HG02759 (cell line): ENCODE results near the gene NHLH2.

ENCODE experiments used
- ATAC-seq: cut with Tn5 transposase; IDR thresholded peaks from one replicate; pipeline ENCODE4 v1.9.1; 2021; ENCODE audit warnings: mild to moderate bottlenecking, moderate library complexity; ENCODE audit not compliant: unreplicated experiment

NHLH2 gene

GRCh38 chr1:115840605-115841460 lies at the start of gene NHLH2:
Gene NHLH2 (minus strand): TSS chr1:115841126. CDS start chr1:115838372, 2,754 bp downstream.
- ATAC-seq: no peak

- ATAC-seq: no peak
Observed at GRCh38 chr1:115890580-115890979, 49.7 kb upstream of the NHLH2 start.

- ATAC-seq: no peak
Observed at GRCh38 chr1:115888976-115889375, 48.0 kb upstream of the NHLH2 start.

GRCh38 chr1:115882913-115883902 lies 42.3 kb upstream of the NHLH2 start:
- ATAC-seq: no peak

- ATAC-seq: no peak
Observed at GRCh38 chr1:115880981-115881672, 40.2 kb upstream of the NHLH2 start.

- no peak for ATAC-seq
Observed at GRCh38 chr1:115879977-115880376, 39.1 kb upstream of the NHLH2 start.

- no peak for ATAC-seq
Observed at GRCh38 chr1:115877511-115877910, 36.6 kb upstream of the NHLH2 start.

GRCh38 chr1:115874904-115875303 lies 34.0 kb upstream of the NHLH2 start:
- no peak for ATAC-seq

- ATAC-seq: no peak
Observed at GRCh38 chr1:115874497-115874896, 33.6 kb upstream of the NHLH2 start.

- no peak for ATAC-seq
Observed at GRCh38 chr1:115873184-115873583, 32.3 kb upstream of the NHLH2 start.

- no peak for ATAC-seq
Observed at GRCh38 chr1:115869064-115869463, 28.1 kb upstream of the NHLH2 start.

- ATAC-seq: no peak
Observed at GRCh38 chr1:115867216-115867615, 26.3 kb upstream of the NHLH2 start.

GRCh38 chr1:115865704-115866380 lies 24.9 kb upstream of the NHLH2 start:
- no peak for ATAC-seq

GRCh38 chr1:115862403-115862802 lies 21.5 kb upstream of the NHLH2 start:
- ATAC-seq: no peak

- no peak for ATAC-seq
Observed at GRCh38 chr1:115854005-115854404, 13.1 kb upstream of the NHLH2 start.

GRCh38 chr1:115850937-115851336 lies 10.0 kb upstream of the NHLH2 start:
- no peak for ATAC-seq

- no peak for ATAC-seq
Observed at GRCh38 chr1:115847787-115848186, 6.9 kb upstream of the NHLH2 start.

- no peak for ATAC-seq
Observed at GRCh38 chr1:115842948-115843347, 2.0 kb upstream of the NHLH2 start.

- ATAC-seq: no peak
Observed at GRCh38 chr1:115839679-115840237, 1.2 kb downstream of the NHLH2 start.

GRCh38 chr1:115839029-115839678 lies 1.8 kb downstream of the NHLH2 start:
- ATAC-seq: peak; percentile 48
